Inflammatory macrophage treated with lipopolysaccharide for 1 hour (primary cell): ENCODE data around the gene OSBP.
"Not testable (repeated sequence)": the region's sequence is repeated elsewhere in the genome, so short reads cannot be mapped to it uniquely, and the experiment has no call there.

Source experiments
- DNase-seq, 2 donors: peaks; one replicate each; pipeline ENCODE4 v3.0.0-alpha.2; 2020 to 2022

Gene OSBP, protein sequence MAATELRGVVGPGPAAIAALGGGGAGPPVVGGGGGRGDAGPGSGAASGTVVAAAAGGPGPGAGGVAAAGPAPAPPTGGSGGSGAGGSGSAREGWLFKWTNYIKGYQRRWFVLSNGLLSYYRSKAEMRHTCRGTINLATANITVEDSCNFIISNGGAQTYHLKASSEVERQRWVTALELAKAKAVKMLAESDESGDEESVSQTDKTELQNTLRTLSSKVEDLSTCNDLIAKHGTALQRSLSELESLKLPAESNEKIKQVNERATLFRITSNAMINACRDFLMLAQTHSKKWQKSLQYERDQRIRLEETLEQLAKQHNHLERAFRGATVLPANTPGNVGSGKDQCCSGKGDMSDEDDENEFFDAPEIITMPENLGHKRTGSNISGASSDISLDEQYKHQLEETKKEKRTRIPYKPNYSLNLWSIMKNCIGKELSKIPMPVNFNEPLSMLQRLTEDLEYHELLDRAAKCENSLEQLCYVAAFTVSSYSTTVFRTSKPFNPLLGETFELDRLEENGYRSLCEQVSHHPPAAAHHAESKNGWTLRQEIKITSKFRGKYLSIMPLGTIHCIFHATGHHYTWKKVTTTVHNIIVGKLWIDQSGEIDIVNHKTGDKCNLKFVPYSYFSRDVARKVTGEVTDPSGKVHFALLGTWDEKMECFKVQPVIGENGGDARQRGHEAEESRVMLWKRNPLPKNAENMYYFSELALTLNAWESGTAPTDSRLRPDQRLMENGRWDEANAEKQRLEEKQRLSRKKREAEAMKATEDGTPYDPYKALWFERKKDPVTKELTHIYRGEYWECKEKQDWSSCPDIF

GRCh38 chr11:59615637-59616395, at the start of gene OSBP:
TSS of gene OSBP (minus strand) at chr11:59615774. CDS start at chr11:59615664, 110 bp downstream.
- DNase-seq = peak; percentile 100

- peak; percentile 22 to 54 for DNase-seq
Observed at GRCh38 chr11:59660621-59661020, 45.0 kb upstream of the OSBP start.

- peak; percentile 8 to 45 for DNase-seq
Observed at GRCh38 chr11:59659981-59660380, 44.4 kb upstream of the OSBP start.

GRCh38 chr11:59658036-59658435, 42.5 kb upstream of the OSBP start:
- DNase-seq = no peak

DNA sequence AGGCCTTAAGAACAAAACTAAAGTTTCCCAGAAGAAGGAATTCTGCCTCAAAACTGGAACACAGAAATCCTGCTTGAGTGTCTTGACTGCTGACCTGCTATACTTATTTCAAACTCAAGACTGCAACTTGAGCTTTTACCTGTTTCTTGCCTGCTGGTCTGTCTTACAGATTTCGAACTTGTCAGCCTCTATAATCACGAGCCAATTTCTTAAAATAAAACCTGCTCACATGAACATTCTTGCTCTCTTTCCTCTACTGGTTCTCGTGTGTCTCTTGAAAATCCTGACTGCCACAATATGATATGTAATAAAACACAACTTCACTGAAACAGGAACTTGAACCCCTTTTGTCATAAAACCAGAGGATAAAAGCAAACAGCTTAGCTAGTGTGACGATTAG, 39.3 kb upstream of the OSBP start:
- no peak for DNase-seq

- peak; percentile 38 to 78 for DNase-seq
Observed at GRCh38 chr11:59647245-59647980, 31.8 kb upstream of the OSBP start.

- DNase-seq = no peak
Observed at GRCh38 chr11:59644528-59644927, 29.0 kb upstream of the OSBP start.

DNA sequence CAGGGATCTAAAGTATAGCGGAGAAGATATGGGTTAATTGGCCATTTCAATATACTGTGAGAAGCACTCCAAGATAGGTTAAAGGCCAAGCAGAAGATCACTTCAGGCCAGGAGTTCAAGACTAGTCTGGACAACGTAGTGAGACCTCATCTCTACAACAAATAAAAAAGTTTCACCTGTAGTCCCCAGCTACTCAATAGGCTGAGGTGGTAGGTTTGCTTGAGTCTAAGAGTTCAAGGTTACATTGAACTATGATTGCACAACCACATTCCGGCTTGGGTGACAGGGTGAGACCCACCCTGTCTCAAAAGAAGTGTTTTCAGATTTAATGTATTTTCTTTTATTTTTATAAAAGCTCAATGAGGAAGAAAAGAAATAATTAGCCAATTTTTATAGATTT, 27.8 kb upstream of the OSBP start:
- no peak for DNase-seq

DNA sequence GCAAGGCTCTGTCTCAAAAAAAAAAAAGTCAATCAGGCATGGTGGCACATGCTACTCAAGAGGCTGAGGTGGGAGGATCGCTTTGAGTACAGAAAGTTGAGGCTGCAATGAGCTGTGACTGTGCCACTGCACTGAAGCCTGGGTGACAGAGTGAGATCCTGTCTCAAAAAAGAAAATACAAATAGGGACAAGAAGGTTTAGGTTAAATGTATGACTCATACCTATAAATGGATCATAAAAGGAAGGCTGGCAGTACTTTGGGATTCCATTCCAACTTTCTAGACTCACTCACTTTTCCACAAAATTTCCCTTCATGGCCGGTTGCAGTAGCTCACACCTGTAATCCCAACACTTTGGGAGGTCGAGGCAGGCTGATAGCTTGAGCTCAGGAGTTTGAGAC, 25.6 kb upstream of the OSBP start:
- no peak for DNase-seq

- no peak for DNase-seq
Observed at GRCh38 chr11:59630493-59630892, 14.9 kb upstream of the OSBP start.

GRCh38 chr11:59629996-59630395, 14.4 kb upstream of the OSBP start:
- DNase-seq = no peak

GRCh38 chr11:59626969-59627368, 11.4 kb upstream of the OSBP start:
- DNase-seq = not testable (repeated sequence)

GRCh38 chr11:59625703-59626102, 10.1 kb upstream of the OSBP start:
- no peak for DNase-seq

DNA sequence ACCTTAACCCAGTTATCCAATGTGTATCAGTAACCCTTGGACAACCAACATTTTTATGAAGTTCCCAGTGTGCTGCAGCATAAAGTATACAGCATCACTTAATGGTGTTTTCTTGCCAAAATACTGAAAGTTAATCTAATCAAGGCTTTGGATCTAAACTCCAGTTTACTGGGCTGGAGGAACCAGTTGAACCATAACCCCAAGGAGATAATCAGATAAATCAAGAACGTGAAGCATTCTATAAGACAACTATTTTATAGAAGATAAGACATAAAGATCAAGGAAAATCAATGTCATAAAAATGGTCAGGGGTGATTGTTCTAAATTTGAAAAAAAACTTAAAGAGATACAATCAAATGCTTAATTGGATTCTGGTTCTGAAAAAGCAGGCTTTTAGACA, 2.3 kb upstream of the OSBP start:
- DNase-seq = no peak

DNA sequence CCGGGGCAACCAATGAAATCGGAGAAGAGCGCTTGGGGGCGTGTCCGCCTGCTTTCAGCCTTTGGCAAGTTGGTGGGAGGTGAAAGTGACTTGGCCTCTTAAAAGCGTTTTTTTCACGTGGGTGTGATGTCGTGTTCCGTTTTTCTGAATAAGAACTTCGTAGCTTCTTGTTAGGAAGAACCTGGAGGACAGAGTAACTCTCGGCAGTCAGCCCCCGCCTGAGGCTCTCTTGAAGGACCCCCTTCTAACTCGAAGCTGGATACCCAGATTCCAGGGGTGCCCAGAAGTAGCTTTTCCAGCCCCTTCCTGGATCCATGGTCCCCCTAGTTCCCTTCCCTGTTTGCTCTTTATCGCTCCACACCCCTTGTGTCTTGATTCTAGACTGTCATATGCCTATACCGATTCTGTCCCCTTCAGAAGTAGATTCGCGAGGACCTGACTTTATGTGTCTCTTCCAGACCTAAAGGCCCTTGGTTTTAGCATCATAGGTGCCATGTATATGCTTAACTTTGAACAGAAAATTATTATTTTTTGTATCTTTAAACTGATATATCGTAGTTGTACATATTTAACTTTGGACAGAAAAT, 915 bp upstream of the OSBP start:
- no peak for DNase-seq

GRCh38 chr11:59615120-59615636, 396 bp downstream of the OSBP start:
- no peak for DNase-seq

DNA sequence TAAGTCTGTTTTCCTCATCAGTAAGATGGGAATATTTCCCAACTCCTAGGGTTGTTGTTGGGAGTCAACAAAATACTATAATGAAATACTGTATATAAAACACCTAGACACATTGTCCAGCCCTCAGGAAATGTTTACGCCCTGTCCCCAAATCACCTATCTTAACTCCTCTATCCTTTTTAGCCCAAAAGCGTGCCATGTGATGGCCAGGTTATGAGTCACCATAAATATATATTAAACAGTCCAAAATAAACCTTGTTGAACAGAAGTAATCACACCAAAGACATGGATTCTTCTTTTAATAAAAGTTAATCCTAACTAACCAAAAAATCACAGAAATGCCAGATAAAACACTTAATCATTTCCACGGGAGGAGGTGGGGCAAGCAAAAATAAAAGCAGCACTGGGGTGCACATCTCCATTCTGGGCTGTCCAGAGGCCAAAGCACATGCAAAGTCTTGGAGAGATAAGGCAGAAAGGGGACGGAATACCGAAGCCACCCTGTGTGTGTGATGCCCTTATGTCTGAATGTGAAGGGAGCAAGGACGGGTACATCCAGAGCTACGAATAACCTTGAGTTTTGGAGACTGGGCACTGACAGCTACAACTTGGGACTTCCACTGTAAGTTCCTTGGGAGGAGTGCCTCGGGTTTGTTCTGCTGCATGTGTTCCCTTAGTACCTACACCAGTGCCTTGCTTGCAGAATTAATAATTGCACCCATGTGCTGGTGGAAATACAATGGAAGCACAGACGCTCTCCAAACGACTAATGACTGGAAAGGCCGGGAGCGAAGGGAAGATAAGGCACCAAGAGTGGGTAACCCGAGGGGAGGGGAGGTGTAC, 1.1 kb downstream of the OSBP start:
- DNase-seq = no peak

- no peak for DNase-seq
Observed at GRCh38 chr11:59611570-59612565, 3.7 kb downstream of the OSBP start.

DNA sequence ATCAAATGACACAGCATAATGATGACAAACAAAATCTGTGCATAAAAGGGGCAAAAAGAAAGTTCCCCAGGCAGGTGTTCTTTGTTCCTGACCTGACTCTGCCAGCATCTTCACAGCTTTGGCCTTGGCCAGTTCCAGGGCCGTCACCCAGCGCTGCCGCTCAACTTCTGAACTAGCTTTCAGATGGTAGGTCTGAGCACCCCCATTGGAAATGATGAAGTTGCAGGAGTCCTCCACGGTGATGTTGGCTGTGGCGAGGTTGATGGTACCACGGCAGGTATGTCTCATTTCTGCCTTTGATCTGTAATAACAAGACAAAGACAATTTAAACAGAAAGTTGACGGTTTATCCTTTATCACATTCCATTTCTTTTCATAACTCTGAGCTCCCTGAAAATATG, 5.3 kb downstream of the OSBP start:
- no peak for DNase-seq
